HG03460 (cell line): ENCODE results near the gene EPB41L4B.

Source experiments
- ATAC-seq: cut with Tn5 transposase; IDR thresholded peaks from one replicate; pipeline ENCODE4 v1.9.1; 2021; ENCODE audit not compliant: unreplicated experiment

Gene EPB41L4B

DNA sequence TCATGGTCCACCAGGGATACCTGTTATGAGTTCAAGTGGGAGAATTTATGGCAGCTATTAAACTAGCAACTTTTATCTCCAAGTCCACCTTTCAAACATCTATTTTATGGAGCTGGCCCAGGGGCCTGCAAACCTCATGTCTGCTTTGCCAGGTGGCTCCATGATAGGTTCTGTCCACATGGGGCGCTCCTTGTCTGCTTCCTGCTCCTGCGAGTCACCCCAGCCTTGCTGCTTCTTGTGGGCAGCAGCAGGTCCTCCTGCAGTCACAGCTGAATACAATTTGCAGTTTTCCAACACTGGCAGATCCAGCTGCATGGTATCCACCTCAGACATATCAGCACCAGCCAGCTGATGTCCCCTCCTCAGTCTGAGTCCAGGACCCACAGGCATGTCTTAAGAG is 114.2 kb downstream of the EPB41L4B start:
- ATAC-seq = no peak

DNA sequence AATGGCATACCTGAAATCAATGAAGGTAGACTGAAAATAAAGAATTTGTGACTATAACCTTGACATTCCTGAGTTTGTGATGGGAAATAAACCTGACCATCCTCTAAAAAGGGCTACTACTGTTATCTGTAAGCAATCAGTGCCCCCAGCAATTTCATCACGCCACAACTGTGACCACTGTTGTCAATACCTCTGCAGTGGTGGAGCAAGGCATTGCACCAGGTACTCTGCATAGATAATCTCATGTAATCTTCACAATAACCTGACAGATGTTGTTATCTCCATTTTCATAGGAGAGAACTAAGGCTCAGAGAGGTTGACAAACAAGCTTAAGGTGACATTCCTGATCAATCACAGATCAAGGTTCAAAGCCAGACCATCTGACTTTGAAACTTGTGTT is 115.3 kb downstream of the EPB41L4B start:
- no peak for ATAC-seq

DNA sequence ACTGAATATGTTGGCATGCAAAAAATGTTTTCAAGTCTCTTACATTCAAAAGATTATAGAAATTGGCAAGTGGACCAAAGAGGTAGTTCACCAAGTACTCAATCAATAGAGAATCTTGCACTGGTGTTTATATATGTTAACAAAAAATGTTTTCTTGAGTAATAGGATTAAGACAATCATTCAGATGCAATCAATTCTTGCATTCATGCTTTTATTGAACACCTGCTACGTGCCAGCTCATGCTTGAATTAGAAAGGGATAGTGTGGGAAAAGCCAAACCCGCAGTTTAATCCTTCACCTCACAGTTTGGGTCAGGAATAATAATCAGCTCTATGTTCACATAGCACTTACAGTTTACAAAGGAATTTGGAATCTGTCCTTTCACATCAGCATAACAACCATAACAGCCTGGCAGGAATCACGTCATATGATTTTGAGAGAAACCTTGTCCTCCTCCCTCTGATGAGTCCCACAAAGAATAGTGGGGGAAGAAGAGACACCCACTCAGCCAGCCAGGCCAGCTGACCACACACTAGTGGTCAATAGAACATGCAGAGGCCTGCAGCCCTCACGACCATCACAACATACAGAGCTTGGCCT is 117.0 kb downstream of the EPB41L4B start:
- no peak for ATAC-seq

DNA sequence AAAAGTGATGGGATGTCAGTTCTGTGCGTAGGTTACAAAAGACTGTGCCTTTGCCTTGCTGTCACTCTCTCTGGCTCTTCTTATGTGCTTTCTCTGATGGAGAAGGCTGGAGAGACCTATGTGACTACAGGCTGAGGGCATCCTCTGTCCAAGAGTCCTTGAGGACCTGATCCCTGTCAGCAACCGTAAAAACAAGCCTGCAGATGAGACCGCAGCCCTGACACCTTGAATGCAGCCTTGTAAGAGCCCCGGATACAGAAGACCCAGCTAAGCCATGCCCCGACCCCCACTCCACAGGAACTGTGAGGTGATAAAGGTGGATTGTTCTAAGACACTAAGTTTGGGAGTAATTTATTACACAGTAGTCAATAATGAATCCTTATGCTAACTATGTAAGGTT is 121.2 kb downstream of the EPB41L4B start:
- no peak for ATAC-seq

DNA sequence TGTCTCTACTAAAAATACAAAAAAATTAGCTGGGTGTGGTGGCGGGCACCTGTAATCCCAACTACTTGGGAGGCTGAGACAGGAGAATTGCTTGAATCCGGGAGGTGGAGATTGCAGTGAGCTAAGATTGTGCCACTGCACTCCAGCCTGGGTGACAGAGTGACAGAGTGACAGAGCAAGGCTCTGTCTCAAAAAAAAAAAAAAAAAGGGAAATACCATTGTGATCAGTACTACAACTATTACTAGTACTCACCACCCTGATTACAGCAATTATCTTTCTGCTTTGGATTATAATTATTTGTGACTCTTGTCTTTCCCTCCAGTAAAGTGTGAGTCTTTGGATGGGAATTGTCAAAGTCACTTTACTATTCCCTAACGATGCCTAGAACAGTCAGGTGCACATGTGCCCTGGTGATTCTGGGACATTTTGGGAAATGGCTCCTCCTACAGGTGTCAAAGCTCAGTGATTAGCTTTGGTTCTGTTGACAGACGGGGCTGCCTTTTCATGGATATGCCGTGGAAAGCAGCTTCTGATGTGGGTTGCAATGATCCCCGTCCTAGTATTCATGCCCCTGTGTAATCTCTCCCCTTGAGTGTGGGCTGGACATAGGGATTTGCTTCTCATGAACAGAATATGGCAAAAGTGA is 122.0 kb downstream of the EPB41L4B start:
- ATAC-seq = no peak

DNA sequence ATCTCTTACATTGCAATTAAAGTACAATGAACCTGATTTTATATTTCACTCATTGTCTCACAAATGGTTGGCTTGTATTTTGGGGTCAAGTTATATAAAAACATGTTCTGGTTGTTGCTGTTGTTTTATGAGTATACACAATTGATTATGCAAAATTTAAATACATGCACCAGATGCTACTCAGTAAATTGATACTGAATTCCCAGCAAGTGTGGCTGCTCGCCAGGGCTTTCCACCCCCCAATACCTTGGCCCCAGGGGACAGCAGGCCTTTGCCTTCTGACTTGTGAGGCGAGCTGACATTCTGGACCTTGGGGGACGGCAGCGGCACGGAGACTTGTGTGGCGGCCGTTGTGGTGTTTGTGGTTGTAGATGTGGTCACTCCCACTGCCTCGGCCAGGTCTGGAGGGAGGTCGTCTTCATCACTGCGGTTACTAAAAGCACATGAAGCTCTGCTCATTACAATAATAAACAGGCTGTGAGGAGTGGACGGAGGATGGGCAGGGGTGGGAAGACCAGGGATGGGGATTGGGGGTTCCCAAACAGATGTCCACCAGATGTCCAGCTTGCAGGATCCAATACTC is 126.8 kb downstream of the EPB41L4B start:
- ATAC-seq = no peak

DNA sequence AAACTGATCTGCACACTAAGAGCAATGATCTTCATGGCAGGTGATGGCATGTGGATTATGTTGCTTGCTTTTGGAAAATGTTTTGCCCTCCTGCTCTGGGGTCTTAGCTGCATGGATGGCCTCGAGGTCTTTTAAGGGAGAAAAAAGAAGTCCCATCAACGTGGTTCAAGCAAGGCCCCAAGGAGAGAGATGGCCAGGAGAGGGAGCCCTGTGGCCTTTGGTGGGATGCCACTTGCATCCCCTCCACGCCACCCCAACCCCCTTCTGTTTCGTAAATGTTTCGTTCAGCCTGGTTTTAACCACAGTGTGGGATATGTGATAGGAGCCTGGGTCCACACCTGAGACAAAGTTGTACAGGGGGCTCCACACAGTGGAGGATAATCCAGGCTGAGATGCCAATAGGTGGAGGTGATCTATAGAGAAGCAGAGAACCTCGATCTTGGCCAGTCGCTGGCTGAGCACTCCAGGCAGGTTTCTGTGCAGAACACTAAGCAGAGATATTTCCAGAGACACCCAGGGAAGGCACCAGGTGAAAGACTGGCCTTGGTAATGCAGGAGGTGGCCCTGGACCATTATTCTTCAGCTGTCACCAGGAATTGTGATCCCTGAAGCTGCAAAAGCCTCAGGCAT is 128.0 kb downstream of the EPB41L4B start:
- ATAC-seq = no peak

DNA sequence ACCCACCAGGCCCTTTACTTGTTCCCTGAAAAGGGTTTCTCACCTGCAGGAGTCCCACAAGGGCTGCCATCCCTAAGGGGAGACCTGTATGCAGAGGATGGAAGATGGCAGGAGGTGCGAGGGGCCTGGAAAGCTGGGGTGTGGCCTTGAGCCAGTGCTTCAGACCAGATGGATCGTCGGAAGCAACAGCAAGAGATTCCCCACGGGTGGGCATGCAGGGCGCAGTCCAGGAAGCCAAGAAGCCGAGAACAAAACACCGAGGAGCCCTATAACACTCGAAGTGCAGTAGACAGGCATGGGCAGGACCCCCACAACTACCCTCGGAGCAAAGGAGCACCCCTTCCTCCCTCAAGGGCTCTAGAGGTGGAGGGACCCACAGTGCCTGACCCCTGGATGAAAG is 129.1 kb downstream of the EPB41L4B start:
- no peak for ATAC-seq

- ATAC-seq = no peak
Measured at GRCh38 chr9:109190151-109190550, 130.7 kb downstream of the EPB41L4B start.

GRCh38 chr9:109186857-109187520 is 133.9 kb downstream of the EPB41L4B start:
- no peak for ATAC-seq

- no peak for ATAC-seq
Measured at GRCh38 chr9:109182940-109183798, 137.7 kb downstream of the EPB41L4B start.

DNA sequence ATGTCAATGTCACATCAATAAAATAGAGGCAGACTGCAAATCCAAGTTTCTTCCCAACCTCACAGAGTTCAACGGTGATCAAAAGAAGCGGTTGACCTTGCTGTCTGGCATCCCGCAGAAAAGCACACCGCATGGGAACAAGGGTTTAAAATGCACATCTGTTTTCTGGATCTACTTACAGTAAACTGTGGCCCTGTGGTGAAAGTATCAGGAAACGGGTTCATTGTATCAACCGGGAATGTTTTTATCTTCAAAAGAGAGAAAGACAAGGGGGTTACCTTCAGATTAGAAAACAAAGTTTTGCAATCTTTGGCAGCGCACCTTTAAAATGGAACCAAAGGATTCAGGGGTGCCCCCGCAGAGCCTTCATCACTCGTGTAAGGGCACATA is 138.3 kb downstream of the EPB41L4B start:
- no peak for ATAC-seq

GRCh38 chr9:109181284-109181683 is 139.6 kb downstream of the EPB41L4B start:
- no peak for ATAC-seq

- no peak for ATAC-seq
Measured at GRCh38 chr9:109179801-109180523, 140.9 kb downstream of the EPB41L4B start.

DNA sequence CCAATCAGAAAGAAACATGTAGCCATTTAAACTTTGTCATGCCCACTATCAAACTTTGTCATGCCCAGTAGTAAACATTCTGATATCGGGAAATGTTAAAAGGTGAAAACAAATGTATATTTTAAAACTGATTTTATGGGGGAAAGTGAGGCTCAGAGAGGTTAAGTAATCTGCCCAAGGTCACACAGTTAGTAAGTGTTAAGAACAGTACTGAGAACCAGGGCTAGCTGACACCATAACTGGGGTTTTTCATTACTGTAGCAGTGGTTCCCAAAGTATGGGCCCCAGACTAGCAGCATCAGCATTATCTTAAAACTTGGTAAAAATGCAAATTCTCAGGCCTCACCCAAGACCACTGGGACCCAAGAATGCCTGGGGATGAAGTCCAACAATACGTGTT is 143.9 kb downstream of the EPB41L4B start:
- no peak for ATAC-seq

- ATAC-seq = no peak
Measured at GRCh38 chr9:109176386-109176785, 144.5 kb downstream of the EPB41L4B start.

- ATAC-seq = no peak
Measured at GRCh38 chr9:109172935-109173334, 147.9 kb downstream of the EPB41L4B start.

GRCh38 chr9:109171926-109172325 is 148.9 kb downstream of the EPB41L4B start:
- no peak for ATAC-seq

DNA sequence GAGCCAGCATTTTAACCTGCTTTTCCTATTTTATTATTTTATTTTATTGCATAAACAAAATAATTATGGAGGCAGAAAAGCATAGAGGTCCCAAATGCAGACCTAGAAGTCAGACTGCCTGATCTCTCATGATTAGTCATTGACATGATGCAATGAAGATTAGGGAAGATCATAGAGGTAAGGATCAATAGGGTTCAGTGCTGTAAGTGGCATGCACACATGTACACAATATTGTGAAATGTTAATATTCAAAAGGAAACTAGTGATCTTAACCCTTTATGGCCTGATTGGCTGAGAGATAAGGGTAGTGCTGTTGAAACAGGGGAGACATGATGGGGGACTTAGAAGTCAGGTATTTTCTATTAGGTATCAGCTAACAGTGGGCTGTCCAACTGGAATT is 152.7 kb downstream of the EPB41L4B start:
- ATAC-seq = no peak

- no peak for ATAC-seq
Measured at GRCh38 chr9:109167716-109168115, 153.1 kb downstream of the EPB41L4B start.
